Measurements from ENCODE around the gene KCNMA1.
A peak's percentile ranks its signal among the peaks of the same experiment; 100 is the strongest.

Gene KCNMA1

DNA sequence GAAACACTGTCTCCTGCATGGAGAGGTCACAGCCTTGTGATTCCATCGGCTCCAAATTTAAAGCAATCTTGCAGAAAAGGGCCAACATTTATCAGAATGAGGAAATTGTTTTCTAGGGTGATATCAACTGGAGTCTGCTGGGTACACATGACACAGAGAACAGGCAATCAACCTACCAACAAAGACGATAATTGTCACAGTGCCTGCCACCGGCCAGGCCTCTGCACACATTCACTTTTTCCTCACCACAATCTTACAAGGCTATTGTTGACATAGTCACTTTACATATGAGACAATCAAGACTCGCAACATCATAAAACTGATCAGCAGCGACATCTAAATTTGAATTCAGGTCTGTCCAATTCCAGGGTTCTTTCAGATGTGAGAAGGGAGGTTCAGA lies 189.4 kb downstream of the KCNMA1 start:
- H3K9me3 ChIP-seq (ENCODE audit: insufficient read depth, low read length) = no peaks in the 10 kb centered on the region
- TF ChIP-seq SUZ12 (IDR thresholded peaks at IDR 0.05; ENCODE audit: extremely low read depth, insufficient read depth, insufficient read length) (no peak), ZNF274 (IDR thresholded peaks at IDR 0.05; ENCODE audit: low read depth, low read length) (no peak), YY1 (IDR thresholded peaks at IDR 0.05; ENCODE audit: insufficient read depth, insufficient read length) (no peak)

DNA sequence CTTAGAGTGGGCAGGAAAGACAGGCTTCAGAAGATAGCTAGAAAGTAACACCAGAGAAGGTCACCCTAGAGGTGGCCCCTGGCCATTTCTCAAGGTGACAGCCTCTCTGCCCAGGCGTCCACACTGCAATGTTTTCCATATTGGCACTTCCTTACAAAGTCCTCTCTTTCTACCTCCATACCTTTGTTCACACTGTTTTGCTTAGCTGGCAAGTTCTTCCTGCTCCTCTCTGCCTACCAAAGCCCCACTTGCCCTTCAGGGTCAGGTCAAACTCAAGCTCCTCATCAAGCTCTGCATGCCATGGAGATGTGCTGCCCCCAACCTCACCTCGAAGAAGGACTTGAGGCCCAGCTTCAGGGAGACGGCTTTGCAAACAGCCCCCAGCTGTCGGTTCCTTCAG lies 190.9 kb downstream of the KCNMA1 start:
- no peak for DNase-seq (ENCODE audit: low read depth, low spot score)
- Histone ChIP-seq H3K36me3 (ENCODE audit: insufficient read depth, insufficient read length, low read length) (no peaks in the 10 kb centered on the region), H3K9me3 (ENCODE audit: insufficient read depth, low read length) (no peaks in the 10 kb centered on the region), H3K27me3 (ENCODE audit: insufficient read depth, insufficient read length) (no peaks in the 10 kb centered on the region), H3K4me1 (ENCODE audit: insufficient read depth, insufficient read length) (peaks cover 3% of the 10 kb centered on the region), H3K4me3 (ENCODE audit: insufficient read length, low read depth) (no peak overlapping the region), H3K9ac (ENCODE audit: insufficient read length, low read depth) (no peak overlapping the region)
- no peak for TF ChIP-seq YY1 (IDR thresholded peaks at IDR 0.05; ENCODE audit: insufficient read depth, insufficient read length)

More for the DNA sequence above, 189.4 kb downstream of the KCNMA1 start:
- H3K4me1 ChIP-seq (ENCODE audit: insufficient read depth, insufficient read length) = no peaks in the 10 kb centered on the region
- DNase-seq (ENCODE audit: low read depth, low spot score) = no peak
- H3K9ac ChIP-seq (ENCODE audit: insufficient read length, low read depth) = no peak overlapping the region
- no peaks in the 10 kb centered on the region for H3K36me3 ChIP-seq (ENCODE audit: insufficient read depth, insufficient read length, low read length)
- H3K4me3 ChIP-seq (ENCODE audit: insufficient read length, low read depth) = no peak overlapping the region
- H3K27me3 ChIP-seq (ENCODE audit: insufficient read depth, insufficient read length) = no peaks in the 10 kb centered on the region

DNA sequence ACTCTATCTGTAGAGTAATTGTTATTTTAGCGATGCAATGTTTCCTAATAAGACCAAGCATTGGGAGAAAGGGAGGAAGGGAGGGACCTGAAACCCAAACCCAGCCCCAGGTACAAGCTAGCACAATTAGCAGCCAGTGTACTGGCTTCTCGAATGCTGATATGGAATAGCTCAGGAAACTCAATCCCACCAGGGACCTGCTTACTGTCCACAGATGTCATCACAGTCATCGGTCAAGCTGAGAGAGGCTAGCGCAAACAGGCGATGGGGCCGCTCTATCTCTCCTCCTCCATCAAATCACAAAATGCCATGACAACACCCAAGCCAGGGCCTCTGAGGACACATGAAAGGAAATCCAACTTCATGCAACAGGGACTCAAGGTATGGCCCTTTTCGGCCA lies 192.1 kb downstream of the KCNMA1 start:
- H3K4me3 ChIP-seq (ENCODE audit: insufficient read length, low read depth) = no peak overlapping the region
- no peaks in the 10 kb centered on the region for H3K9me3 ChIP-seq (ENCODE audit: insufficient read depth, low read length)
- TF ChIP-seq ZNF274 (IDR thresholded peaks at IDR 0.05; ENCODE audit: low read depth, low read length) (no peak), SUZ12 (IDR thresholded peaks at IDR 0.05; ENCODE audit: extremely low read depth, insufficient read depth, insufficient read length) (no peak), YY1 (IDR thresholded peaks at IDR 0.05; ENCODE audit: insufficient read depth, insufficient read length) (no peak)
- H3K9ac ChIP-seq (ENCODE audit: insufficient read length, low read depth) = no peak overlapping the region
- H3K4me1 ChIP-seq (ENCODE audit: insufficient read depth, insufficient read length) = peaks cover 7% of the 10 kb centered on the region
- H3K36me3 ChIP-seq (ENCODE audit: insufficient read depth, insufficient read length, low read length) = no peaks in the 10 kb centered on the region
- DNase-seq (ENCODE audit: low read depth, low spot score) = no peak
- no peaks in the 10 kb centered on the region for H3K27me3 ChIP-seq (ENCODE audit: insufficient read depth, insufficient read length)

DNA sequence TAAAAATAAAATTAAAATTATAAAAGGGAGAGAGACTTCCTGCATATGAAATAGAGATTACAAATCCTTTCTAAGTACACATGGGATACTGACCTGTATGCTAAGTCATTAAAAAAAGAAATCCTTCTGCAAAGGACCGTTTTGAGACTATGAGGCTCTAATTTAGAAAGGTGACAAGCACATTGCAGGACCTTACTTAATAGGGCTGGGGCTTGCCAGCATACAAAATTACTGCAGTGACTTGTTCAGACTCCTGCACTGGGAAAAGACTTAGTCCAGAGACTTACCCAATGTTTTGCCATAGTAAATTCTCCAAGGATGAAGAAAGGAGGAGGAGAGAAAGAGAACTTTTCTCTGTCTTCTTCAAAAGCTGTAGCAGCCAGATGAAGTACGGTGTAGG lies 193.6 kb downstream of the KCNMA1 start:
- Histone ChIP-seq H3K9ac (ENCODE audit: insufficient read length, low read depth) (no peak overlapping the region), H3K9me3 (ENCODE audit: insufficient read depth, low read length) (no peaks in the 10 kb centered on the region), H3K4me3 (ENCODE audit: insufficient read length, low read depth) (no peak overlapping the region), H3K4me1 (ENCODE audit: insufficient read depth, insufficient read length) (peaks cover 7% of the 10 kb centered on the region), H3K27me3 (ENCODE audit: insufficient read depth, insufficient read length) (no peaks in the 10 kb centered on the region), H3K36me3 (ENCODE audit: insufficient read depth, insufficient read length, low read length) (no peaks in the 10 kb centered on the region)
- TF ChIP-seq ZNF274 (IDR thresholded peaks at IDR 0.05; ENCODE audit: low read depth, low read length) (no peak), SUZ12 (IDR thresholded peaks at IDR 0.05; ENCODE audit: extremely low read depth, insufficient read depth, insufficient read length) (no peak), YY1 (IDR thresholded peaks at IDR 0.05; ENCODE audit: insufficient read depth, insufficient read length) (no peak)
- DNase-seq (ENCODE audit: low read depth, low spot score) = no peak

DNA sequence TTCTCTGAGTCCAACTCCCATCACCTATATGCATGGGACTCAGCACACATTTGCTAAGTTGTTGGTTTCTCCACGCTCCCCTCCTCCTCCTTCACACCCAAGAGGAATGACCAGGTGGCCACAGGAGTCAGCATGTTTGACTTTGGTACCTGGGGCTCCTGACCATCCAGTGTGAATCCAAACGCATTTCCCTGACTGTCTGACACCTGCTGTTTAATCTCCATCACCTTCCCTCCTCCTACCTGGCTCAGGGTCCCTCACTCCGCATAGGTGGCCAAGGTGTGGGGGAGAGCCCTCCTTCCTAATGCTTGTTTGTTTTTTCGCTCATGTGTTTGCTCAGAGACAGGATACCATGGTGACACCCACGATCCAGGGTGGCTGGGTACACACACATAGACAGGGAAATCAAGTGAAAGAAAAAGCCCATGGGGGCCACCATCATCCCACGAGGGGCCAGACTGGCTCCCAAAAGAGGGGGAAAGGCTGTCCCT lies 194.9 kb downstream of the KCNMA1 start:
- Histone ChIP-seq H3K9me3 (ENCODE audit: insufficient read depth, low read length) (no peaks in the 10 kb centered on the region), H3K9ac (ENCODE audit: insufficient read length, low read depth) (no peak overlapping the region), H3K27me3 (ENCODE audit: insufficient read depth, insufficient read length) (no peaks in the 10 kb centered on the region), H3K4me3 (ENCODE audit: insufficient read length, low read depth) (no peak overlapping the region), H3K36me3 (ENCODE audit: insufficient read depth, insufficient read length, low read length) (no peaks in the 10 kb centered on the region), H3K4me1 (ENCODE audit: insufficient read depth, insufficient read length) (peaks cover 7% of the 10 kb centered on the region)
- no peak for DNase-seq (ENCODE audit: low read depth, low spot score)
- no peak for TF ChIP-seq ZNF274 (IDR thresholded peaks at IDR 0.05; ENCODE audit: low read depth, low read length)
- TF ChIP-seq SUZ12 (IDR thresholded peaks at IDR 0.05; ENCODE audit: extremely low read depth, insufficient read depth, insufficient read length) = no peak
- TF ChIP-seq YY1 (IDR thresholded peaks at IDR 0.05; ENCODE audit: insufficient read depth, insufficient read length) = no peak

DNA sequence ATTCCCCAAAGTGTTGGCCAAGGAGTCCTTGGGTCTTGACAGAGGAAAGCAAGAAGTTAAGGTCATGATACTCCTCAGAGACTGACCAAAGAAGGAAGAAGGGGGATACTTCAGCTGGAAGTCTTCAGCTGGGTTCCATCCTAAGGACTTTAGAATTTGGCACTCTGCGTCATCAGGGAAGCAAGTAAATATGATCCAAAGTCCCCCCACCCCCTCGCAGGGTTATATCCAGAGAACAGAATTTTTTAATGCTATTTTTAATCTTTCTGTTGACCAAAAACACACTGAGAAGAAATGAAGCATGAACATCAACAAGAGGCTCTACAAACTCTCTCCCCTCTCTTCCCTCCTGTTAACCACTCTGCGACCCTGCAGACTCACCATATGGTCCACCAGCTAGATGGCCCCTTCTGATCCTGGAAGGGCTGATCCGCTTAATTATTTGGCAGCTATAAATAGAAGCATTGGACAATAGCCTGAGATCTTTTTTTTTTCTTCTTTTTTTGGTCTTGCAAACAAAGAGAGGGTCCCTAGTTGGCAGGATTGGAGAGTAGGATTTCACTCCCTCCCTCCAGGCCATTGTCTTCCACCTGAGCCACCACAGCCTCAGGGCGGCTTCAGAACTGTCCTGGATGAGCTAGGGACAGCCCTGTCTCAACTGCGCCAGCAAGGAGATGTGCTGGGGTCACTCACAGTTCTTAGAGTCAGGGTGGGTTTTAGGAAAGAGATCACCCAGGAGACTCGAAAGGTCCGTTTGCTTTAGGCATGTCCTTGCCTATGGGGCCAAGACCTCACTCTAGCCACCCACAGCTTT lies 196.0 kb downstream of the KCNMA1 start:
- H3K9ac ChIP-seq (ENCODE audit: insufficient read length, low read depth) = no peak overlapping the region
- H3K27me3 ChIP-seq (ENCODE audit: insufficient read depth, insufficient read length) = no peaks in the 10 kb centered on the region
- no peak for TF ChIP-seq ZNF274 (IDR thresholded peaks at IDR 0.05; ENCODE audit: low read depth, low read length)
- TF ChIP-seq YY1 (IDR thresholded peaks at IDR 0.05; ENCODE audit: insufficient read depth, insufficient read length) = no peak
- TF ChIP-seq SUZ12 (IDR thresholded peaks at IDR 0.05; ENCODE audit: extremely low read depth, insufficient read depth, insufficient read length) = no peak
- no peak overlapping the region for H3K4me3 ChIP-seq (ENCODE audit: insufficient read length, low read depth)
- no peaks in the 10 kb centered on the region for H3K9me3 ChIP-seq (ENCODE audit: insufficient read depth, low read length)
- H3K4me1 ChIP-seq (ENCODE audit: insufficient read depth, insufficient read length) = peaks cover 7% of the 10 kb centered on the region
- peak; percentile 25 for DNase-seq (ENCODE audit: low read depth, low spot score)
- no peaks in the 10 kb centered on the region for H3K36me3 ChIP-seq (ENCODE audit: insufficient read depth, insufficient read length, low read length)

DNA sequence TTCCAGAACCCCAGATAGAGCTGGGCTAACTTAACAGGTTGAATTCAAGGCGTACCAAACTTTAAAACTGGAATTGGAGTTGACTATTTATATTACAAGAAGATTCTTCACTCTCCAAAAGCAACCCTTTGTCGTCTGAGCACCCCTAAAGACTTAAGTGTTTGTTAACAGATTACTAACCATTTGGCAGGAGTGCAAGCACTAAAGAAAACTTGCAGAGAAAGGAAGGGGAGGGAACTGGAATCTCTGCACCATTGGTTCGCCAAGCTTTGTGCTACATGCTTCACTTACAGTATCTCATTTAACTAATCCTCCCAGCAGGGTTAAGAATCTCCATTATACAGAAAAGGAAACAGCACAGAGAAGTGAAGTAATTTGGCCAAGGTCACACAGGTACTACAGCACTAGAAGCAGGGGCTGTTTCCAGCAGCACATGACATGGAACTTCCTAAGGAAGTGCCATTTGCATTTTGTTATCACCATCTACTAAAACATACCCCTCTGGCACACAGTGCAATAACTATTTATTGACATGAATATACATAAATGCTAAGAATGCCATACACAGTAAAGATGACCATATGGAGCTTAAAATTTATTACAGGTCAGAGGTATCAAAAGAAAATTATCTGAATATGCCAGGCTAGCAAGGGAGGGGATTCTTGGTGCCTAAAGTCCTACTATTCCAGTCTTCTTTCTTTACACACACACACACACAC lies 201.2 kb downstream of the KCNMA1 start:
- Histone ChIP-seq H3K27me3 (ENCODE audit: insufficient read depth, insufficient read length) (no peaks in the 10 kb centered on the region), H3K4me1 (ENCODE audit: insufficient read depth, insufficient read length) (peaks cover 5% of the 10 kb centered on the region), H3K36me3 (ENCODE audit: insufficient read depth, insufficient read length, low read length) (no peaks in the 10 kb centered on the region), H3K4me3 (ENCODE audit: insufficient read length, low read depth) (no peak overlapping the region), H3K9me3 (ENCODE audit: insufficient read depth, low read length) (no peaks in the 10 kb centered on the region), H3K9ac (ENCODE audit: insufficient read length, low read depth) (no peak overlapping the region)
- no peak for TF ChIP-seq SUZ12 (IDR thresholded peaks at IDR 0.05; ENCODE audit: extremely low read depth, insufficient read depth, insufficient read length)
- TF ChIP-seq ZNF274 (IDR thresholded peaks at IDR 0.05; ENCODE audit: low read depth, low read length) = no peak
- no peak for TF ChIP-seq YY1 (IDR thresholded peaks at IDR 0.05; ENCODE audit: insufficient read depth, insufficient read length)
- DNase-seq (ENCODE audit: low read depth, low spot score) = no peak

All from NT2/D1 (cell line).